A673 (cell line): ENCODE measurements around the gene RBM25. TPM values are rescaled to one million over a fixed set of nuclear protein-coding genes. Genes with fewer than 3 reads are reported as not detected.

Source experiments
- BruUV-seq: library from RNA; stranded (reverse); fragments of 400-500 nt; replicated peaks from 2 replicates; lab custom pipeline; 2021; lab: Mats Ljungman, UMichigan
- CTCF ChIA-PET: fragments of 300-600 bp; sonication (Branson Sonifier 250); formaldehyde crosslinking; loops from one replicate; lab custom pipeline; 2022; ENCODE audit warnings: antibody characterized with exemption; lab: Charles Lee
- POLR2A ChIA-PET: fragments of 300-600 bp; sonication (Branson Sonifier 250); formaldehyde crosslinking; loops from one replicate; lab custom pipeline; 2022; ENCODE audit warnings: antibody characterized with exemption; ENCODE audit not compliant: low non-redundant PET; lab: Charles Lee
- DNase-seq: peaks from one replicate; pipeline ENCODE4 v3.0.0-alpha.2; 2015; ENCODE audit warnings: low spot score
- H3K27ac ChIP-seq: fragments of 200-600 bp; sonication (generic); 2 replicates; pipeline ENCODE4 v1.5.1; 2016; ENCODE audit warnings: mixed run types, low read depth, mild to moderate bottlenecking, mixed read lengths, antibody characterized with exemption, low read length; ENCODE audit not compliant: poor library complexity, severe bottlenecking
- H3K27me3 ChIP-seq: fragments of 200-600 bp; sonication (generic); replicated peaks from 2 replicates; pipeline ENCODE4 v1.6.1; 2017; ENCODE audit warnings: mixed run types, low read depth, mild to moderate bottlenecking, mixed read lengths, antibody characterized with exemption, low read length; ENCODE audit not compliant: insufficient read depth, poor library complexity
- H3K36me3 ChIP-seq: fragments of 200-600 bp; sonication (generic); 2 replicates; pipeline ENCODE4 v1.6.1; 2016; ENCODE audit warnings: mixed run types, mild to moderate bottlenecking, mixed read lengths, antibody characterized with exemption, low read length; ENCODE audit not compliant: insufficient read depth, poor library complexity, severe bottlenecking
- H3K4me1 ChIP-seq: fragments of 200-600 bp; sonication (generic); 2 replicates; pipeline ENCODE4 v1.6.1; 2017; ENCODE audit warnings: mixed run types, mild to moderate bottlenecking, mixed read lengths, antibody characterized with exemption, low read length; ENCODE audit not compliant: insufficient read depth, poor library complexity, severe bottlenecking
- H3K4me3 ChIP-seq: fragments of 200-600 bp; sonication (generic); 2 replicates; pipeline ENCODE4 v1.5.1; 2016; ENCODE audit warnings: low read depth, mixed run types, mild to moderate bottlenecking, mixed read lengths, low read length; ENCODE audit not compliant: poor library complexity, severe bottlenecking
- H3K9me3 ChIP-seq: fragments of 200-600 bp; sonication (generic); 2 replicates; pipeline ENCODE4 v1.6.1; 2016; ENCODE audit warnings: mixed run types, low read depth, mild to moderate bottlenecking, mixed read lengths, antibody characterized with exemption, low read length; ENCODE audit not compliant: poor library complexity, severe bottlenecking
- EZH2 ChIP-seq: fragments of 200-600 bp; sonication (generic); IDR thresholded peaks from 2 replicates; pipeline ENCODE4 v1.6.1; 2017; ENCODE audit warnings: borderline replicate concordance, low read depth, mild to moderate bottlenecking, mixed read lengths, antibody characterized with exemption, low read length; ENCODE audit not compliant: poor library complexity, severe bottlenecking
- intact Hi-C: fragments of 100-400 bp; cut with micrococcal nuclease; formaldehyde crosslinking; loops from one replicate; pipeline ENCODE4 v1.10.0; 2022; ENCODE audit not compliant: unreplicated experiment
- total RNA-seq: library from RNA; stranded (reverse); gene quantifications from 2 replicates; pipeline ENCODE4 v1.2.3, GENCODE V29; 2021
- TF ChIP-seq, protein P1 (sequence below): fragments of 300-800, 200-600 bp; sonication (generic); conservative IDR thresholded peaks from 2 replicates; pipeline ENCODE4 v1.5.1; 2017; ENCODE audit warnings: low read depth, mild to moderate bottlenecking, antibody characterized with exemption, low read length, moderate library complexity, mixed read lengths

Gene RBM25
- total RNA-seq, 1 experiment from 2014 or later, result 123 TPM

GRCh38 chr14:73116079-73116665 is 57.8 kb downstream of the RBM25 start:
- peaks cover 94% of the 10 kb centered on the region for H3K36me3 ChIP-seq
- no peaks in the 10 kb centered on the region for H3K27me3 ChIP-seq
- BruUV-seq, result no TSS peak
- H3K27ac ChIP-seq, result no peak overlapping the region
- H3K4me1 ChIP-seq, result no peaks in the 10 kb centered on the region
- intact Hi-C loops, result no loop called here
- no peak overlapping the region for H3K4me3 ChIP-seq
- DNase-seq, result no peak
- ChIA-PET POLR2A (no interaction called here), CTCF (no interaction called here)
- TF ChIP-seq, protein P1, sequence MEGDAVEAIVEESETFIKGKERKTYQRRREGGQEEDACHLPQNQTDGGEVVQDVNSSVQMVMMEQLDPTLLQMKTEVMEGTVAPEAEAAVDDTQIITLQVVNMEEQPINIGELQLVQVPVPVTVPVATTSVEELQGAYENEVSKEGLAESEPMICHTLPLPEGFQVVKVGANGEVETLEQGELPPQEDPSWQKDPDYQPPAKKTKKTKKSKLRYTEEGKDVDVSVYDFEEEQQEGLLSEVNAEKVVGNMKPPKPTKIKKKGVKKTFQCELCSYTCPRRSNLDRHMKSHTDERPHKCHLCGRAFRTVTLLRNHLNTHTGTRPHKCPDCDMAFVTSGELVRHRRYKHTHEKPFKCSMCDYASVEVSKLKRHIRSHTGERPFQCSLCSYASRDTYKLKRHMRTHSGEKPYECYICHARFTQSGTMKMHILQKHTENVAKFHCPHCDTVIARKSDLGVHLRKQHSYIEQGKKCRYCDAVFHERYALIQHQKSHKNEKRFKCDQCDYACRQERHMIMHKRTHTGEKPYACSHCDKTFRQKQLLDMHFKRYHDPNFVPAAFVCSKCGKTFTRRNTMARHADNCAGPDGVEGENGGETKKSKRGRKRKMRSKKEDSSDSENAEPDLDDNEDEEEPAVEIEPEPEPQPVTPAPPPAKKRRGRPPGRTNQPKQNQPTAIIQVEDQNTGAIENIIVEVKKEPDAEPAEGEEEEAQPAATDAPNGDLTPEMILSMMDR, result no peak
- no peak for TF ChIP-seq EZH2
- no peaks in the 10 kb centered on the region for H3K9me3 ChIP-seq

- Histone ChIP-seq H3K36me3 (peaks cover 49% of the 10 kb centered on the region), H3K4me3 (no peak overlapping the region), H3K27ac (no peak overlapping the region), H3K9me3 (no peaks in the 10 kb centered on the region), H3K27me3 (no peaks in the 10 kb centered on the region), H3K4me1 (no peaks in the 10 kb centered on the region)
- ChIA-PET CTCF (no interaction called here), POLR2A (no interaction called here)
- no TSS peak for BruUV-seq
- DNase-seq, result no peak
- intact Hi-C loops, result no loop called here
- TF ChIP-seq EZH2, result no peak
- TF ChIP-seq, protein P1, result no peak
Measured at GRCh38 chr14:73124180-73124894, 66.0 kb downstream of the RBM25 start.

DNA sequence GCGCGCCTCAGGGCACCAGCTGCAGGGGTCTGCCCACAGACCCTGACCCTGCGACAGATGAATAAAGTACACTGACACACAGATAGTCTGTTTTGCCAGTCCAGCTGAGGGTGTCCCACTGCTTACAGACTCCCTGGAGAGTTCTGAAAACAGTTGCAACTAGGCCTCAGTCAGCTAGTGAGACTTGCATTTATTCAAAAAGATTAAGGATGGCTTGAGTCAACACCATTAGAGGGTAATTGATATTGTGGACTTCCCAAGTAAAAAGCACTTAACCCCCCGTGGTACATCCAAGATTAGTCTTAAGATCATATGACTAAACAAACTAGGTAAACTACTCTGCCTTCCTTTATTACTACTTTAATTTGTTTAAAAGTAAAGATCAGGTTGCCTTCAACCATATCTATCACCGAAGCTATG is 66.8 kb downstream of the RBM25 start:
- H3K27me3 ChIP-seq, result no peaks in the 10 kb centered on the region
- H3K4me1 ChIP-seq, result no peaks in the 10 kb centered on the region
- DNase-seq, result no peak
- POLR2A ChIA-PET, result no interaction called here
- TF ChIP-seq, protein P1, result no peak
- no peak for TF ChIP-seq EZH2
- CTCF ChIA-PET, result no interaction called here
- intact Hi-C loops, result no loop called here
- H3K4me3 ChIP-seq, result no peak overlapping the region
- no peaks in the 10 kb centered on the region for H3K9me3 ChIP-seq
- no peak overlapping the region for H3K27ac ChIP-seq
- peaks cover 40% of the 10 kb centered on the region for H3K36me3 ChIP-seq
- no TSS peak for BruUV-seq
